HG03571 (cell line): ENCODE data around the gene ZNF518A.
"Not testable (repeated sequence)": the region's sequence is repeated elsewhere in the genome, so short reads cannot be mapped to it uniquely, and the experiment has no call there.

ENCODE experiments used
- ATAC-seq: cut with Tn5 transposase; IDR thresholded peaks from one replicate; pipeline ENCODE4 v1.9.1; 2021; ENCODE audit not compliant: unreplicated experiment

ZNF518A gene

GRCh38 chr10:96131621-96132020 is 1.5 kb downstream of the ZNF518A start:
- ATAC-seq, result no peak

DNA sequence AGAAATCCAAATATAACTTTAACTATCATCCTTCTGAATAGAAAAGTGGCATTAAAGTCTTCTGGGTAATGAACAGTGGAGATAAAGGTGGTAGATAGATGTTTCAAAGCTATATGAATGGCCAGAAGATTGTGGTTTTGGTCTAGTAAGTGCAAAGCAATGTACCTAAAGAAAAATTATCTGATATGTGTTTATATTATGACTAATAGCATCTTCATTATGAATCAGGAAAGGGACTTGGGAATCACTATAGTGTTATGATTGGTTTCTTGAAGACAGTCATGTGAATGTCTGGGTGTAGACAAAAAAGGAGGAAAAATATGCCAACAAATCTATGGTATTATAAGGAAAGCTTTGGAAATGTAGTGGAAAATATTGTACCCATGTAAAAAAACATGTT is 3.0 kb downstream of the ZNF518A start:
- ATAC-seq, result no peak

- no peak for ATAC-seq
Observed at GRCh38 chr10:96136810-96137209, 6.7 kb downstream of the ZNF518A start.

GRCh38 chr10:96137567-96137966 is 7.5 kb downstream of the ZNF518A start:
- no peak for ATAC-seq

GRCh38 chr10:96138102-96138501 is 8.0 kb downstream of the ZNF518A start:
- peak; percentile 95 for ATAC-seq

DNA sequence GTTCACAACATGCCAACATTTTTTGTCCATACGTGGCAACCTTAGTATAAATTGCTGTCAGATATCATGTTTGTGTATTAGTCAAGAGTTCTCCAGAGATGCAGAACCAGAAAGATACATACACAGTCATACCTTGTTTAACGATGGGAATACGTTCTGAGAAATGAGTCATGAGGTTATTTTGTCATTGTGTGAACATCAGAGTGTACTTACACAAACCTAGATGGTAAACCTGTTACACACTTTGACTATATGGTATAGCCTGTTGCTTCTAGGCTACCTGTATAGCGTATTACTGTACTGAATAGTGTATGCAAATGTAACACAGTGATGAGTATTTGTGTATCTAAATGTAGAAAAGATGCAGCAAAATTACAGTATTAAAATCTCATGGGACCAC is 22.3 kb downstream of the ZNF518A start:
- ATAC-seq, result no peak

GRCh38 chr10:96153070-96153469 is 23.0 kb downstream of the ZNF518A start:
- ATAC-seq, result no peak

- no peak for ATAC-seq
Observed at GRCh38 chr10:96165726-96166125, 35.6 kb downstream of the ZNF518A start.

- ATAC-seq, result no peak
Observed at GRCh38 chr10:96168546-96168945, 38.4 kb downstream of the ZNF518A start.

- no peak for ATAC-seq
Observed at GRCh38 chr10:96170230-96170629, 40.1 kb downstream of the ZNF518A start.

DNA sequence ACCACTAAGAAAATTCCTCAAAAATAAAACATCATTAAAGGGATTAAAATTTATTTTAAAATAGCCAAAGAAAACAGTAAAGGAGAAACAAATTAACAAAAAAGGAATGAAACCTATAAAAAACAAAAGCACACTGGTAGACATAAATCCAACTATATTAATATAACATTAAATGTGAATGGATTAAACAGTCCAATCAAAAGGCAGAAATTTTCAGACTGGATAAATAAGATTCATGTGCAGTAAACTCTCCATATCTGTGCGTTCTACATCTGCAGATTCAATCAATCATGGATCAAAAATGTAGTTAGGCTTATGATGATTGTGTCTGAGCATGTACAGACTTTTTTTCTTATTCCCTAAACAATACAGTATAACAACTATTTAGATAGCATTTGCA is 42.6 kb downstream of the ZNF518A start:
- ATAC-seq, result no peak

DNA sequence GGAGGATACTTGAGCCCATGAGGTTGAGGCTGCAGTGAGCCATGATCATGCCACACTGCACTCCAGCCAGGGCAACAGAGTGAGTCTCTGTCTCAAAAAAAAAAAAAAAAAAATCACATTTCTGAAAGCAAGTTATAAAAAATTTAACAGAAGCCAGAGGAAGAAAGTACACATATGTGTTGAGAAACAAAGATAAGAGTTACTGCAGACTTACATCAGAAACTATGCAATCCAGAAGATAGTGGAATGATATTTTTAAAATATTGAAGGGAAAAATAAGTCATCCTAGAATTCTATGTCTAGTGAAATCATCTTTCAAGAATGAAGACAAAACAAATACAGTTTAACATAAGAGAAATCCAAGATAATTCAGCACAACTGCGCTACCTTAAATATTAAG is 46.9 kb downstream of the ZNF518A start:
- no peak for ATAC-seq

- ATAC-seq, result no peak
Observed at GRCh38 chr10:96188421-96188820, 58.3 kb downstream of the ZNF518A start.

DNA sequence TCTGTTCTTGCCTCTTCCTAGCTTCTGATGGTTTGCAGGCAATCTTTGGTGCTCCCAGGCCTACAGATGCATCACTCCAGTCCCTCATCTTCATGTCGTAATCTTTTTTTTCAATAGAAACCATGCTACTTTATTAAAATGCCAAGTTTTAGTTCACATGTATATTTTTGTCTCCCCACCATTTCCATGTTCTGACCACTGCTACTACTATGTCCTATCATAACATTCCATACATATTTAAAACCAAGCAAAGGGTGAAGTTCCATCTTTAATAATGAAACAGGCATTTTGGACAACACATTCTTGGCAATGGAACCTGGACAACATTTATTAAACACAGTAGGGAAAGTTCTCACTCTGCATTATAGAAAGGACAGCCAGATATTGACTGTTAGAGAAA is 58.8 kb downstream of the ZNF518A start:
- no peak for ATAC-seq

GRCh38 chr10:96189505-96189904 is 59.4 kb downstream of the ZNF518A start:
- ATAC-seq, result not testable (repeated sequence)

- ATAC-seq, result no peak
Observed at GRCh38 chr10:96201525-96201924, 71.4 kb downstream of the ZNF518A start.

DNA sequence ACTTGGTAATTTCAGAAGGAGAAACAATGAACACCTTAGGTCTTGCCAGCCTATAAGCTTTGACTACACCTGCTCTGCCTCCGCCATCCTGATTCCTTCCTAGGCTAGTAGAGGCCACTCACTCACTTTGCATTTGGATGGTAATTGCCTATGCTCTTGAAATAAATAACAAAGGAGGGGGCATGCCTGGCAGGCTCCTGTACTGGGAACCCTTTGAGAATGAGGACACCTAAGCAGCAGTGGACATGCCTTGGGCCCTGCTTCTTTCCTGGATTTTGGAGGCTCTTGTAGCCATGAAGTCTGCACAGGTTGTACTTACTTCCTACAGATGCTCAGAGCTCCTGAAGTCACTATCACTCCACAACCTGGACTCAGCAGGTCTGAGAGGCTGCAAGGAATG is 75.5 kb downstream of the ZNF518A start:
- no peak for ATAC-seq

DNA sequence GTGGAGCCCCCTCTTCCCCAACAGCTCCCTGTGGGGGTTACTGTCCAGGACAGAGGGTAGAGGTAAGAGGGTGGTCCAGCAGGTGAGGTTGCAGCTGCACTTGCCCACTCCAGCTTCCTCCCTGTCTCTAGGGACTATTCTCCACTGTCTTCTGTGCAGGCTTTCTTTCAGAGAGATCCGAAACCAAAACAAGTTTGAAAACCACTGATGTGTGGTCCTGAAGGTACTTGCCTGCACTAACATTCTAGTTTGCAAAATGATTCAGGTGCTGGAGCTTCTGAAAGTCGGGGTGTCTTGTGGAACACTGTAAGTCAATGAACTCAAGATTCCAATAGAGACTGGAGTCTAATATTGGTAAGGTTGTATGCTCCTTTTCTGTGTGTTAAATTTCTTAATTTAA is 78.2 kb downstream of the ZNF518A start:
- ATAC-seq, result no peak

- ATAC-seq, result no peak
Observed at GRCh38 chr10:96208946-96209345, 78.8 kb downstream of the ZNF518A start.

- no peak for ATAC-seq
Observed at GRCh38 chr10:96211764-96212163, 81.7 kb downstream of the ZNF518A start.

- ATAC-seq, result no peak
Observed at GRCh38 chr10:96212911-96213310, 82.8 kb downstream of the ZNF518A start.
